Heart left ventricle (tissue), 16 donors: ENCODE measurements around the gene MTREX. TPM values are rescaled to one million over a fixed set of nuclear protein-coding genes. Genes with fewer than 3 reads are reported as not detected.

ENCODE experiments used
- ATAC-seq, 4 donors: fragments of 200-7000 bp; cut with Tn5 transposase; one replicate each; pipeline ENCODE4 v1.9.1; 2020 to 2022; ENCODE audit warnings: moderate library complexity in 4 of 4, mild to moderate bottlenecking in 3 of 4, moderate number of reproducible peaks in 1 of 4
- DNase-seq, 5 donors: peaks; one replicate each; pipeline ENCODE4 v3.0.0-alpha.2; 2020
- H3K27ac ChIP-seq, 12 donors: fragments of 200-600 bp; sonication (generic) in 4 of 12; one replicate each; pipeline versions ENCODE4 v1.5.0 to v1.8.0; 2016 to 2022; ENCODE audit warnings: mild to moderate bottlenecking in 2 of 12
- H3K27me3 ChIP-seq, 9 donors: fragments of 200-600 bp; sonication (generic) in 2 of 9; one replicate each; pipeline versions ENCODE4 v1.5.1 to v1.8.0; 2016 to 2022; ENCODE audit warnings: mild to moderate bottlenecking in 3 of 9
- H3K36me3 ChIP-seq, 9 donors: fragments of 200-600 bp; sonication (generic) in 2 of 9; one replicate each; pipeline versions ENCODE4 v1.5.0 to v1.8.0; 2018 to 2022; ENCODE audit warnings: mild to moderate bottlenecking in 2 of 9
- H3K4me1 ChIP-seq, 12 donors: fragments of 200-600 bp; sonication (generic) in 4 of 12; one replicate each; pipeline versions ENCODE4 v1.5.0 to v1.8.0; 2016 to 2022; ENCODE audit warnings: mild to moderate bottlenecking in 3 of 12
- H3K4me3 ChIP-seq, 12 donors: fragments of 200-600 bp; sonication (generic) in 4 of 12; one replicate each; pipeline versions ENCODE4 v1.5.0 to v1.8.0; 2017 to 2022; ENCODE audit warnings: mild to moderate bottlenecking in 9 of 12, moderate library complexity in 4 of 12
- H3K9me3 ChIP-seq, 12 donors: fragments of 200-600 bp; sonication (generic) in 4 of 12; one replicate each; pipeline versions ENCODE4 v1.5.0 to v1.8.0; 2016 to 2022; ENCODE audit warnings: mild to moderate bottlenecking in 1 of 12
- CTCF ChIP-seq, 12 donors: fragments of 200-600 bp; sonication (generic) in 4 of 12; IDR thresholded peaks; one replicate each; pipeline versions ENCODE4 v1.5.0 to v1.8.0; 2018 to 2022; ENCODE audit warnings: antibody characterized with exemption in 12 of 12, mild to moderate bottlenecking in 5 of 12
- POLR2A ChIP-seq, 2 donors: fragments of 450-650 bp; IDR thresholded peaks; one replicate each; pipeline ENCODE4 v1.6.1; 2017; ENCODE audit warnings: antibody characterized with exemption in 2 of 2, mild to moderate bottlenecking in 2 of 2, moderate library complexity in 2 of 2
- WGBS, 4 donors: extraction: QIAGEN DNeasy Blood & Tissue Kit in 2 of 4; methylation state at CpG; one replicate each; pipeline versions ENCODE4 v1.1.5 to v1.1.7; 2013 to 2018; 5-methylcytosine and 5-hydroxymethylcytosine counted together
- intact Hi-C, 10 donors: fragments of 100-400 bp; cut with DNase I; formaldehyde crosslinking; loops; one replicate each; pipeline versions ENCODE4 v1.11.1 to v1.14.2; 2022
- polyA plus RNA-seq, 2 donors: library from polyadenylated mRNA; stranded (reverse); fragments of 200-250 nt; gene quantifications; one replicate each; pipeline ENCODE4 v1.2.3, GENCODE V29; 2013
- total RNA-seq, 9 donors: library from RNA; depleted of rRNA in 2 of 9; stranded (reverse); fragments of >200 nt in 2 of 9; fragmentation: NEBNext Ultra II Directional in 3 of 9; extraction: Animal tissue kit (Norgen Biotek cat#: 25700) in 3 of 9; gene quantifications; one replicate each; pipeline versions ENCODE4 v1.1.0 to v1.2.4, GENCODE V29; 2016 to 2023
- donor health status: ischemic (EF 13 %, LVEDD 7.1; RV severe dilation, severe dysfunction).
- donor health status: healthy with polysubstance abuse.
- donor health status: DM: no; HTN: yes; CAD: no.
- donor health status: DM: no; HTN: no; CAD: no.
- donor health status: ischemic (EF 25% LVEDD 6.9; RV normal size, moderate dysfunction).
- donor health status: ischemic (EF 25% LVEDD 5.7; RV mildly dilated, moderate dysfunction).
- donor health status: healthy.
- donor health status: DM: yes; HTN: yes; CAD: no.
- donor health status: ischemic (EF 35%, LVEDD 5.7; RV mildly dilated, moderate dysfunction).
- donor health status: nonischemic (EF 11% LVEDD 7.7; RV severe dilation, severe dysfunction).
- donor health status: DM: yes; HTN: yes; CAD: no.
- donor health status: PGD.
- donor health status: ischemic (EF 29% LVEDD 5.4; RV normal size, mild dysfunction).
- donor health status: nonischemic (EF 23%, LVEDD 6.1; RV moderate dilation, normal function).

The MTREX gene
- total and polyA plus RNA-seq, 11 donors = 18.4 to 68.8 (median 57.3) TPM

- H3K4me1 ChIP-seq = no peaks in the 10 kb centered on the region
- H3K9me3 ChIP-seq = no peaks in the 10 kb centered on the region
- no peak overlapping the region for H3K4me3 ChIP-seq
- no peak overlapping the region for H3K27ac ChIP-seq
- no peak for ATAC-seq
- peaks cover 0 to 100% (median 94%) of the 10 kb centered on the region in 9 donors for H3K36me3 ChIP-seq
- no peak for TF ChIP-seq POLR2A (IDR thresholded peaks at IDR 0.05)
- no peak for TF ChIP-seq CTCF (IDR thresholded peaks at IDR 0.05)
- WGBS, 4 donors = 88 to 98% (median 95%) methylated on average over 1 of the region's 1 CpG
- no peaks in the 10 kb centered on the region for H3K27me3 ChIP-seq
- no peak for DNase-seq
- intact Hi-C loops = no loop called here
Observed at GRCh38 chr5:55350754-55351153, 43.0 kb downstream of the MTREX start.

DNA sequence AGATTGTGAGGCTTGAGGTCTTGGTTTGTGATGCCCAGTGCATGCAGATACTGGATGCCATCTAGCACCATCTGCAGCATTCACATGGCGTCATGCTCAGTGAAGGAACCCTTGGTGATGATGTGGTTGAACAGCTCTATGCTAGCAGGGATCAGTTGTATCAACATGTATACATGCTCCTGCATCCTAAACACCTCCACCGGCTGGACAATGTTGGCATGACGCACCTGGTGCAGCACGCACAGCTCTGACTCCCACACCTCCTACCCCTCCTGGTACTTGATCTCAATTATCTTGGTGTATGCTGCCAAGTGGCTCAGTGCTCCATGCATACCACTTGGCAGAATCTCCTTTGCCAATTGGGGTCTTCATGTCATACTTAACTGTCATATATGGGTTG, 49.1 kb downstream of the MTREX start:
- intact Hi-C loops = no loop called here
- TF ChIP-seq POLR2A (IDR thresholded peaks at IDR 0.05) (no peak), CTCF (IDR thresholded peaks at IDR 0.05) (no peak)
- Histone ChIP-seq H3K27me3 (no peaks in the 10 kb centered on the region), H3K9me3 (no peaks in the 10 kb centered on the region), H3K4me1 (no peaks in the 10 kb centered on the region), H3K27ac (no peak overlapping the region), H3K4me3 (no peak overlapping the region), H3K36me3 (peaks cover 0 to 91% (median 88%) of the 10 kb centered on the region in 9 donors)
- peak in 2 of 4 donors; percentile 10 to 50 for ATAC-seq
- 91 to 100% (median 95%) methylated on average over 4 of the region's 4 CpGs for WGBS, 4 donors
- DNase-seq = no peak

DNA sequence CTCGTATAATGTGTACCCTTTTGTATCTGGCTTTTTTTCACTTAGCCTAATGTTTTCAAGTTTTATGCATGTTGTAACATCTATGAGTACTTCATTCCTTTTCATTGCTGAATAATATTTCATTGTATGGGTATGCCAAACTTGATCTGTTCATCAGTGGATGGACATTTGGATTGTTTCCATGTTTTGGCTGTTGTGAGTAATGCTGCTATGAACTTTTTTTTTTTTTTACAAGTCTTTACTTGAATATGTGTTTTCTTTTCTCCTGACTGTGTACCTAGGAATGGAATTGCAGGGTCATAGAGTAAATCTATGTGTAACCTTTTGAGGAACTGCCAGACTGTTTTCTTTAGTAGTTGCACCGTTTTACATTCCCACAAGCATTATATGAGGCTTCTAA, 52.4 kb downstream of the MTREX start:
- DNase-seq (no peak), ATAC-seq (no peak)
- intact Hi-C loops = no loop called here
- TF ChIP-seq POLR2A (IDR thresholded peaks at IDR 0.05) (no peak), CTCF (IDR thresholded peaks at IDR 0.05) (no peak)
- Histone ChIP-seq H3K27me3 (no peaks in the 10 kb centered on the region), H3K27ac (no peak overlapping the region), H3K4me1 (no peaks in the 10 kb centered on the region), H3K4me3 (no peak overlapping the region), H3K36me3 (peaks cover 0 to 70% (median 57%) of the 10 kb centered on the region in 9 donors), H3K9me3 (no peaks in the 10 kb centered on the region)
- 92 to 95% (median 95%) methylated on average over 2 of the region's 2 CpGs for WGBS, 4 donors

DNA sequence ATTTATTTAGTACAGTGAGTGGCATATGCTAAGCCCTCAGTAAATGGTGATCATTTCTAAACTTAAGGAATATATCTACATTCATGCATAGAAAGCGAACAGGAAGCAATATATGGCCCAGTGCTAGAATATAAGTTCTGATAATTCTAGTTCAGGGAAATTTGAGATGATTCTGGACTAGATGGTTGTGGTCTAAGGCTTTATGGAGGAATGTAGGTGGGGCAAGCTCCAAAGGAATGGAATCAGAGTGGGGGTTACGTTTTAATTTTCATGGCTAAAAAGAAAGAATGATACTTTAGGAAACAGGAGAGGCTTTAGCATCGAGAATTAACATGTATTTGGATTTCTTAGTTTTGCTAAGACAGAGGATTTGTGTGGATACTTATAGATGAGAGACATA, 56.1 kb downstream of the MTREX start:
- no peak for ATAC-seq
- no peak for DNase-seq
- no peak overlapping the region for H3K27ac ChIP-seq
- H3K27me3 ChIP-seq = no peaks in the 10 kb centered on the region
- H3K9me3 ChIP-seq = no peaks in the 10 kb centered on the region
- peaks cover 0 to 66% (median 49%) of the 10 kb centered on the region in 9 donors for H3K36me3 ChIP-seq
- no peak for TF ChIP-seq CTCF (IDR thresholded peaks at IDR 0.05)
- no peak for TF ChIP-seq POLR2A (IDR thresholded peaks at IDR 0.05)
- WGBS, 4 donors = 95 to 98% (median 96%) methylated on average over 3 of the region's 3 CpGs
- H3K4me1 ChIP-seq = no peaks in the 10 kb centered on the region
- no peak overlapping the region for H3K4me3 ChIP-seq
- intact Hi-C loops = no loop called here
